MM.1S (cell line): ENCODE data around the gene ZBTB32.

Experiments used
- EZH2 ChIP-seq: fragments of 300-600 bp; sonication (generic); optimal IDR thresholded peaks from 2 replicates; pipeline ENCODE3; 2017; ENCODE audit warnings: low read depth, mild to moderate bottlenecking, antibody characterized with exemption, low read length, mixed read lengths
- EZH2phosphoT487 ChIP-seq: fragments of 300-600 bp; sonication (generic); IDR thresholded peaks from 2 replicates; pipeline ENCODE4 v1.6.1; 2018; ENCODE audit warnings: antibody characterized with exemption, low read length
- TF ChIP-seq, protein P1 (sequence below): fragments of 300-600 bp; sonication (generic); IDR thresholded peaks from 2 replicates; pipeline ENCODE4 v1.5.1; 2016; ENCODE audit warnings: antibody characterized with exemption, low read length, mixed read lengths

DNA sequence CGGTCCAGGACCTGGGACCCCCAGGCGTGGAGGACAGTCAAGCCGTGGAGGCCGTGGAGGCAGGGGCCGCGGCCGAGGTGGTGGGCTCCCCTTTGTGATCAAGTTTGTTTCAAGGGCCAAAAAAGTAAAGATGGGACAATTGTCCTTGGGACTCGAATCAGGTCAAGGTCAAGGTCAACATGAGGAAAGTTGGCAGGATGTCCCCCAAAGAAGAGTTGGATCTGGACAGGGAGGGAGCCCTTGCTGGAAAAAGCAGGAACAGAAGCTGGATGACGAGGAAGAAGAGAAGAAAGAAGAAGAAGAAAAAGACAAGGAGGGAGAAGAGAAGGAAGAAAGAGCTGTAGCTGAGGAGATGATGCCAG is 15.8 kb downstream of the ZBTB32 start:
- TF ChIP-seq, protein P1, sequence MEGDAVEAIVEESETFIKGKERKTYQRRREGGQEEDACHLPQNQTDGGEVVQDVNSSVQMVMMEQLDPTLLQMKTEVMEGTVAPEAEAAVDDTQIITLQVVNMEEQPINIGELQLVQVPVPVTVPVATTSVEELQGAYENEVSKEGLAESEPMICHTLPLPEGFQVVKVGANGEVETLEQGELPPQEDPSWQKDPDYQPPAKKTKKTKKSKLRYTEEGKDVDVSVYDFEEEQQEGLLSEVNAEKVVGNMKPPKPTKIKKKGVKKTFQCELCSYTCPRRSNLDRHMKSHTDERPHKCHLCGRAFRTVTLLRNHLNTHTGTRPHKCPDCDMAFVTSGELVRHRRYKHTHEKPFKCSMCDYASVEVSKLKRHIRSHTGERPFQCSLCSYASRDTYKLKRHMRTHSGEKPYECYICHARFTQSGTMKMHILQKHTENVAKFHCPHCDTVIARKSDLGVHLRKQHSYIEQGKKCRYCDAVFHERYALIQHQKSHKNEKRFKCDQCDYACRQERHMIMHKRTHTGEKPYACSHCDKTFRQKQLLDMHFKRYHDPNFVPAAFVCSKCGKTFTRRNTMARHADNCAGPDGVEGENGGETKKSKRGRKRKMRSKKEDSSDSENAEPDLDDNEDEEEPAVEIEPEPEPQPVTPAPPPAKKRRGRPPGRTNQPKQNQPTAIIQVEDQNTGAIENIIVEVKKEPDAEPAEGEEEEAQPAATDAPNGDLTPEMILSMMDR: no peak
- no peak for TF ChIP-seq EZH2phosphoT487
- TF ChIP-seq EZH2: no peak
